Prostate gland (tissue), 2 donors: ENCODE measurements around the gene GOLGA8J.

ENCODE experiments used
- POLR2A ChIP-seq: fragments of 450-650 bp; IDR thresholded peaks from one replicate; pipeline ENCODE4 v1.6.1; 2016; ENCODE audit warnings: antibody characterized with exemption, mild to moderate bottlenecking
- TF ChIP-seq, protein P1 (sequence below), 4 experiments: fragments of 200-600 bp in 2 of 4; fragments of 450-650 bp in 2 of 4; sonication (generic) in 2 of 4; IDR thresholded peaks; 1 replicate in 3 of 4; 2 replicates in 1 of 4; pipeline ENCODE4 v1.5.1; 2016 to 2019; ENCODE audit warnings: antibody characterized with exemption in 4 of 4, mild to moderate bottlenecking in 2 of 4, moderate library complexity in 2 of 4

DNA sequence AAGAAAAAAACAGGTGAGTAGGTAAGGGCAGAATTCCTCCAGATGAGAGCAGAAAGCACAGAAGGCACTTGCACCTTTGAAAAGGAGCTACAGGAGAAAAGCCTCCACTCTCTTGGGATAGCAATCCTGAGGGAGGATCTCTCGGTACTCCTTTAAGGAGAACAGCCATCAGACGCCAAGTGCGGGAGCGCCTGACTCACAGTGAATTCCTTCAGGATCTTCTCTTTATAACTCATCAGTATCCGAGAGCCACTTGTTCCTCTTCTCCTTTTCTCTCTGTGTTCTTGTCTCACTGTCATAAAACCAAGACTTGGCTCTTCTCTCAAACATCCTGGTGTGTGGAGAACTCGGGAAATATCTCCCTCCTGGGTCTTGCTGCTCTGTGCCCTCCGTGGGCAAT lies 10.1 kb upstream of the GOLGA8J start:
- no peak for TF ChIP-seq POLR2A
- TF ChIP-seq, protein P1, sequence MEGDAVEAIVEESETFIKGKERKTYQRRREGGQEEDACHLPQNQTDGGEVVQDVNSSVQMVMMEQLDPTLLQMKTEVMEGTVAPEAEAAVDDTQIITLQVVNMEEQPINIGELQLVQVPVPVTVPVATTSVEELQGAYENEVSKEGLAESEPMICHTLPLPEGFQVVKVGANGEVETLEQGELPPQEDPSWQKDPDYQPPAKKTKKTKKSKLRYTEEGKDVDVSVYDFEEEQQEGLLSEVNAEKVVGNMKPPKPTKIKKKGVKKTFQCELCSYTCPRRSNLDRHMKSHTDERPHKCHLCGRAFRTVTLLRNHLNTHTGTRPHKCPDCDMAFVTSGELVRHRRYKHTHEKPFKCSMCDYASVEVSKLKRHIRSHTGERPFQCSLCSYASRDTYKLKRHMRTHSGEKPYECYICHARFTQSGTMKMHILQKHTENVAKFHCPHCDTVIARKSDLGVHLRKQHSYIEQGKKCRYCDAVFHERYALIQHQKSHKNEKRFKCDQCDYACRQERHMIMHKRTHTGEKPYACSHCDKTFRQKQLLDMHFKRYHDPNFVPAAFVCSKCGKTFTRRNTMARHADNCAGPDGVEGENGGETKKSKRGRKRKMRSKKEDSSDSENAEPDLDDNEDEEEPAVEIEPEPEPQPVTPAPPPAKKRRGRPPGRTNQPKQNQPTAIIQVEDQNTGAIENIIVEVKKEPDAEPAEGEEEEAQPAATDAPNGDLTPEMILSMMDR (IDR thresholded peaks at IDR 0.05): no peak
